IPS-18c (cell line): ENCODE data around the gene CLMN.

ENCODE experiments used
- H3K4me3 ChIP-seq: 2 replicates; pipeline ENCODE4 v1.7.0; 2013; ENCODE audit warnings: low read depth, mild to moderate bottlenecking, low read length, moderate library complexity; ENCODE audit not compliant: insufficient read depth
- H3K9me3 ChIP-seq: one replicate; pipeline ENCODE4 v1.6.1; 2013; ENCODE audit warnings: mild to moderate bottlenecking, low read length, moderate library complexity; ENCODE audit not compliant: control insufficient read depth, insufficient read depth

CLMN gene

GRCh38 chr14:95262511-95262891 lies 57.2 kb downstream of the CLMN start:
- no peaks in the 10 kb centered on the region for H3K9me3 ChIP-seq
- H3K4me3 ChIP-seq = no peak overlapping the region

- no peak overlapping the region for H3K4me3 ChIP-seq
Observed at GRCh38 chr14:95261616-95262510, 57.8 kb downstream of the CLMN start.

GRCh38 chr14:95260537-95261361 lies 59.0 kb downstream of the CLMN start:
- Histone ChIP-seq H3K4me3 (no peak overlapping the region), H3K9me3 (no peaks in the 10 kb centered on the region)

More at GRCh38 chr14:95261616-95262510, 57.8 kb downstream of the CLMN start:
- no peaks in the 10 kb centered on the region for H3K9me3 ChIP-seq

GRCh38 chr14:95258754-95259593 lies 60.7 kb downstream of the CLMN start:
- Histone ChIP-seq H3K4me3 (no peak overlapping the region), H3K9me3 (no peaks in the 10 kb centered on the region)

- H3K4me3 ChIP-seq = no peak overlapping the region
- H3K9me3 ChIP-seq = no peaks in the 10 kb centered on the region
Observed at GRCh38 chr14:95258156-95258555, 61.6 kb downstream of the CLMN start.

GRCh38 chr14:95257521-95257920 lies 62.2 kb downstream of the CLMN start:
- no peak overlapping the region for H3K4me3 ChIP-seq
- no peaks in the 10 kb centered on the region for H3K9me3 ChIP-seq

- Histone ChIP-seq H3K9me3 (no peaks in the 10 kb centered on the region), H3K4me3 (no peak overlapping the region)
Observed at GRCh38 chr14:95256776-95257060, 63.0 kb downstream of the CLMN start.

GRCh38 chr14:95256002-95256775 lies 63.5 kb downstream of the CLMN start:
- Histone ChIP-seq H3K9me3 (no peaks in the 10 kb centered on the region), H3K4me3 (no peak overlapping the region; the same call in 1 of the 2 replicates)

- no peak overlapping the region for H3K4me3 ChIP-seq
- no peaks in the 10 kb centered on the region for H3K9me3 ChIP-seq
Observed at GRCh38 chr14:95255487-95255886, 64.2 kb downstream of the CLMN start.

GRCh38 chr14:95255013-95255412 lies 64.7 kb downstream of the CLMN start:
- H3K9me3 ChIP-seq = no peaks in the 10 kb centered on the region
- H3K4me3 ChIP-seq = no peak overlapping the region; the same call in 1 of the 2 replicates

GRCh38 chr14:95254288-95254687 lies 65.4 kb downstream of the CLMN start:
- no peaks in the 10 kb centered on the region for H3K9me3 ChIP-seq
- no peak overlapping the region for H3K4me3 ChIP-seq

GRCh38 chr14:95253039-95253630 lies 66.6 kb downstream of the CLMN start:
- H3K9me3 ChIP-seq = no peaks in the 10 kb centered on the region
- H3K4me3 ChIP-seq = no peak overlapping the region

GRCh38 chr14:95252219-95252618 lies 67.5 kb downstream of the CLMN start:
- no peak overlapping the region for H3K4me3 ChIP-seq

GRCh38 chr14:95250936-95251335 lies 68.8 kb downstream of the CLMN start:
- Histone ChIP-seq H3K9me3 (peaks cover 2% of the 10 kb centered on the region), H3K4me3 (no peak overlapping the region)

More at GRCh38 chr14:95252219-95252618, 67.5 kb downstream of the CLMN start:
- peaks cover 2% of the 10 kb centered on the region for H3K9me3 ChIP-seq

- peaks cover 2% of the 10 kb centered on the region for H3K9me3 ChIP-seq
- no peak overlapping the region for H3K4me3 ChIP-seq
Observed at GRCh38 chr14:95250140-95250769, 69.5 kb downstream of the CLMN start.

GRCh38 chr14:95248432-95248831 lies 71.3 kb downstream of the CLMN start:
- H3K9me3 ChIP-seq = peaks cover 2% of the 10 kb centered on the region
- no peak overlapping the region for H3K4me3 ChIP-seq
